ENCODE measurements around the gene ECEL1. TPM values are rescaled to one million over a fixed set of nuclear protein-coding genes. Genes with fewer than 3 reads are reported as not detected.
"Not testable (repeated sequence)": the region's sequence is repeated elsewhere in the genome, so short reads cannot be mapped to it uniquely, and the experiment has no call there.

The ECEL1 gene
- total and polyA plus RNA-seq, 7 donors: 0.32 to 1.8 (median 0.55) TPM

- DNase-seq (peak in 1 of 2 donors; percentile 30), ATAC-seq (no peak)
- no peak for TF ChIP-seq CTCF (IDR thresholded peaks at IDR 0.05)
- WGBS, 3 donors: 75 to 81% (median 76%) methylated on average over 18 of the region's 18 CpGs
- no peak overlapping the region for H3K27ac ChIP-seq
- no peaks in the 10 kb centered on the region for H3K36me3 ChIP-seq (ENCODE audit: insufficient read depth in 1 of 2, low read depth in 1 of 2)
- no peak overlapping the region for H3K4me3 ChIP-seq
- H3K27me3 ChIP-seq (ENCODE audit: insufficient read depth in 3 of 3, low read length in 2 of 3): no peaks in the 10 kb centered on the region
- H3K9me3 ChIP-seq: no peaks in the 10 kb centered on the region
- peaks cover 7% of the 10 kb centered on the region for H3K4me1 ChIP-seq
- intact Hi-C loops (cut with DNase I): loop anchor here (2.0 to 5.0 kb wide), 3 partner anchors 55 to 75 kb away; partner anchors contain the start of gene PRSS56 (in 1 of the 2)
Observed at GRCh38 chr2:232447638-232448303, 39.9 kb downstream of the ECEL1 start.

- Histone ChIP-seq H3K27me3 (ENCODE audit: insufficient read depth in 3 of 3, low read length in 2 of 3) (no peaks in the 10 kb centered on the region), H3K4me3 (no peak overlapping the region), H3K9me3 (no peaks in the 10 kb centered on the region), H3K27ac (no peak overlapping the region), H3K36me3 (ENCODE audit: insufficient read depth in 1 of 2, low read depth in 1 of 2) (no peaks in the 10 kb centered on the region), H3K4me1 (peaks cover 7% of the 10 kb centered on the region)
- intact Hi-C loops (cut with DNase I): loop anchor here (2.0 to 5.0 kb wide), 3 partner anchors 55 to 76 kb away; partner anchors contain the start of gene PRSS56 (in 1 of the 2)
- no peak for TF ChIP-seq CTCF (IDR thresholded peaks at IDR 0.05)
- ATAC-seq (no peak), DNase-seq (peak in 1 of 2 donors; percentile 36)
- WGBS, 3 donors: 77 to 82% (median 80%) methylated on average over 9 of the region's 9 CpGs
Observed at GRCh38 chr2:232447091-232447620, 40.5 kb downstream of the ECEL1 start.

- intact Hi-C loops (cut with DNase I): loop anchor here (2.0 to 5.0 kb wide), 3 partner anchors 56 to 76 kb away; partner anchors contain the start of gene PRSS56 (in 1 of the 2)
- peak; percentile 50 to 71 (median 58) for ATAC-seq
- H3K27ac ChIP-seq: not testable (repeated sequence)
Observed at GRCh38 chr2:232446266-232446777, 41.3 kb downstream of the ECEL1 start.

GRCh38 chr2:232445149-232445885, 42.3 kb downstream of the ECEL1 start:
- intact Hi-C loops (cut with DNase I): loop anchor here in 1 of 2 donors (5.0 kb wide), 1 partner anchor 57 kb away; no protein-coding TSS in a partner anchor
- not testable (repeated sequence) for H3K4me3 ChIP-seq; H3K4me1 ChIP-seq; H3K27ac ChIP-seq; H3K27me3 ChIP-seq (ENCODE audit: insufficient read depth in 3 of 3, low read length in 2 of 3); ATAC-seq; H3K9me3 ChIP-seq; H3K36me3 ChIP-seq (ENCODE audit: insufficient read depth in 1 of 2, low read depth in 1 of 2)
- WGBS, 3 donors: 82 to 92% (median 84%) methylated on average over 25 to 26 of the region's 29 CpGs
- peak in 1 of 2 donors; percentile 46 for DNase-seq

More at GRCh38 chr2:232446266-232446777, 41.3 kb downstream of the ECEL1 start:
- not testable (repeated sequence) for H3K27me3 ChIP-seq (ENCODE audit: insufficient read depth in 3 of 3, low read length in 2 of 3); H3K9me3 ChIP-seq; H3K4me1 ChIP-seq; H3K4me3 ChIP-seq; H3K36me3 ChIP-seq (ENCODE audit: insufficient read depth in 1 of 2, low read depth in 1 of 2)
- DNase-seq: peak in 1 of 2 donors; percentile 54
- peak; percentile 54 for TF ChIP-seq CTCF (IDR thresholded peaks at IDR 0.05)
- 25 to 37% (median 29%) methylated on average over 4 to 7 of the region's 9 CpGs for WGBS, 3 donors
